Keratinocyte (primary cell): Measurements from ENCODE around the gene MPZL1. TPM values are rescaled to one million over a fixed set of nuclear protein-coding genes. Genes with fewer than 3 reads are reported as not detected.

ENCODE experiments used
- DNase-seq: peaks from one replicate; pipeline ENCODE4 v3.0.0-alpha.2; 2011; ENCODE audit warnings: low read depth, missing footprints, low spot score
- FAIRE-seq: peaks from 2 replicates; lab custom pipeline; 2011; peaks lifted over from hg19 to GRCh38; lab: Jason Lieb, UNC
- H2AFZ ChIP-seq: 2 replicates; pipeline ENCODE4 v1.6.0; 2012; ENCODE audit warnings: low read length, control low read depth, inconsistent platforms; ENCODE audit not compliant: control insufficient read depth
- H3K27ac ChIP-seq: 2 replicates; pipeline ENCODE4 v1.5.1; 2011; ENCODE audit warnings: low read length; ENCODE audit not compliant: control insufficient read depth, insufficient read depth
- H3K27me3 ChIP-seq: 3 replicates; pipeline ENCODE4 v1.6.0; 2011; ENCODE audit warnings: low read length; ENCODE audit not compliant: control insufficient read depth, insufficient read depth; ENCODE audit errors: extremely low read depth
- H3K36me3 ChIP-seq, 2 experiments: 2 replicates in 1 of 2; 3 replicates in 1 of 2; pipeline ENCODE4 v1.5.1; 2011; ENCODE audit warnings: low read length in 2 of 2, mild to moderate bottlenecking in 1 of 2; ENCODE audit not compliant: control insufficient read depth in 2 of 2, insufficient read depth in 2 of 2; ENCODE audit errors: extremely low read depth in 1 of 2
- H3K4me1 ChIP-seq: 3 replicates; pipeline ENCODE4 v1.5.1; 2011; ENCODE audit warnings: low read length; ENCODE audit not compliant: control insufficient read depth, insufficient read depth; ENCODE audit errors: extremely low read depth
- H3K4me2 ChIP-seq: 3 replicates; pipeline ENCODE4 v1.6.0; 2011; ENCODE audit warnings: low read depth, low read length; ENCODE audit not compliant: control insufficient read depth, insufficient read depth; ENCODE audit errors: extremely low read depth
- H3K4me3 ChIP-seq, 3 experiments: fragments of 200-600 bp in 1 of 3; sonication (generic) in 1 of 3; 2 replicates in 2 of 3; 3 replicates in 1 of 3; pipeline ENCODE4 v1.5.1; 2011 to 2016; ENCODE audit warnings: low read length in 3 of 3, mild to moderate bottlenecking in 3 of 3, control low read depth in 2 of 3, inconsistent platforms in 1 of 3, low read depth in 1 of 3, mixed read lengths in 1 of 3, mixed run types in 1 of 3, moderate library complexity in 1 of 3; ENCODE audit not compliant: control insufficient read depth in 2 of 3, insufficient read depth in 2 of 3; ENCODE audit errors: extremely low read depth in 1 of 3
- H3K79me2 ChIP-seq: 2 replicates; pipeline ENCODE4 v1.6.0; 2012; ENCODE audit warnings: low read length; ENCODE audit not compliant: control insufficient read depth, insufficient read depth
- H3K9ac ChIP-seq: 3 replicates; pipeline ENCODE4 v1.6.0; 2011; ENCODE audit warnings: low read length; ENCODE audit not compliant: control insufficient read depth, insufficient read depth; ENCODE audit errors: extremely low read depth
- H3K9me1 ChIP-seq: 3 replicates; pipeline ENCODE4 v1.6.0; 2011; ENCODE audit warnings: low read length; ENCODE audit not compliant: control insufficient read depth, insufficient read depth; ENCODE audit errors: extremely low read depth
- H3K9me3 ChIP-seq: 2 replicates; pipeline ENCODE4 v1.5.1; 2012; ENCODE audit warnings: low read depth, low read length; ENCODE audit not compliant: control insufficient read depth
- H4K20me1 ChIP-seq: 3 replicates; pipeline ENCODE4 v1.6.0; 2011; ENCODE audit warnings: low read length; ENCODE audit not compliant: control insufficient read depth, insufficient read depth; ENCODE audit errors: extremely low read depth
- CTCF ChIP-seq, 3 experiments: IDR thresholded peaks in 1 of 3; conservative IDR thresholded peaks in 1 of 3; optimal IDR thresholded peaks in 1 of 3; 2 replicates in 2 of 3; 3 replicates in 1 of 3; pipeline versions ENCODE3 to v1.5.1; 2011; ENCODE audit warnings: low read length in 3 of 3, mild to moderate bottlenecking in 3 of 3, moderate library complexity in 2 of 3, control low read depth in 1 of 3, inconsistent platforms in 1 of 3; ENCODE audit not compliant: insufficient read depth in 2 of 3; ENCODE audit errors: extremely low read depth in 1 of 3
- EZH2 ChIP-seq: IDR thresholded peaks from one replicate; pipeline ENCODE4 v1.6.1; 2012; ENCODE audit warnings: inconsistent platforms, mild to moderate bottlenecking, low read length, moderate library complexity
- dilution Hi-C: fragments of 300-500 bp; cut with MboI; formaldehyde crosslinking; loops from one replicate; pipeline ENCODE4 v1.7.0; 2020; ENCODE audit warnings: low sequenced_read_pairs; ENCODE audit not compliant: extremely low pct_ligation_motif_present
- polyA plus RNA-seq, 5 experiments: library from polyadenylated mRNA; depleted of rRNA in 3 of 5; stranded (reverse) in 3 of 5; stranded (forward) in 1 of 5; unstranded in 1 of 5; fragments of >200 nt; gene quantifications; 1 replicate in 1 of 5; 2 replicates in 3 of 5; 3 replicates in 1 of 5; pipeline versions ENCODE4 v1.2.1 to v1.2.3, GENCODE V29; 2011 to 2012; ENCODE audit warnings: missing spikeins in 2 of 5, low read depth in 1 of 5, low replicate concordance in 1 of 5

Gene MPZL1
- polyA plus RNA-seq, 1 donor (not counting 4 experiments of a cell fraction or from before 2014, with no cell fraction given) = 195 TPM

GRCh38 chr1:167776151-167776550 is 54.4 kb downstream of the MPZL1 start:
- Histone ChIP-seq H3K36me3 (peaks cover 14 to 32% of the 10 kb centered on the region in 2 experiments), H3K4me2 (no peak overlapping the region), H3K4me3 (no peak overlapping the region), H3K27ac (no peak overlapping the region), H3K79me2 (peaks cover 3% of the 10 kb centered on the region), H2AFZ (no peak overlapping the region), H3K9me1 (no peaks in the 10 kb centered on the region), H3K4me1 (peaks cover 27% of the 10 kb centered on the region), H3K9me3 (no peaks in the 10 kb centered on the region), H4K20me1 (no peaks in the 10 kb centered on the region), H3K9ac (no peak overlapping the region), H3K27me3 (no peaks in the 10 kb centered on the region)
- FAIRE-seq = no peak
- dilution Hi-C loops = no loop called here
- no peak for DNase-seq
- TF ChIP-seq CTCF (optimal IDR thresholded peaks at IDR 0.05 in 1 of 3, IDR thresholded peaks at IDR 0.05 in 1 of 3, conservative IDR thresholded peaks at IDR 0.05 in 1 of 3; ENCODE audit: extremely low read depth in 1 of 3, insufficient read depth in 2 of 3, low read length in 3 of 3) (no peak), EZH2 (no peak)

GRCh38 chr1:167776616-167777268 is 55.0 kb downstream of the MPZL1 start:
- dilution Hi-C loops = no loop called here
- no peaks in the 10 kb centered on the region for H4K20me1 ChIP-seq
- H3K9me1 ChIP-seq = no peaks in the 10 kb centered on the region
- H3K36me3 ChIP-seq = peaks cover 12 to 31% of the 10 kb centered on the region in 2 experiments
- peaks cover 3% of the 10 kb centered on the region for H3K79me2 ChIP-seq
- H3K4me3 ChIP-seq = no peak overlapping the region
- H3K4me1 ChIP-seq = peaks cover 27% of the 10 kb centered on the region
- FAIRE-seq = no peak
- H2AFZ ChIP-seq = no peak overlapping the region
- H3K9ac ChIP-seq = no peak overlapping the region
- TF ChIP-seq EZH2 (no peak), CTCF (optimal IDR thresholded peaks at IDR 0.05 in 1 of 3, IDR thresholded peaks at IDR 0.05 in 1 of 3, conservative IDR thresholded peaks at IDR 0.05 in 1 of 3; ENCODE audit: extremely low read depth in 1 of 3, insufficient read depth in 2 of 3, low read length in 3 of 3) (no peak)
- no peak overlapping the region for H3K27ac ChIP-seq
- no peaks in the 10 kb centered on the region for H3K27me3 ChIP-seq
- no peak for DNase-seq
- H3K9me3 ChIP-seq = no peaks in the 10 kb centered on the region
- H3K4me2 ChIP-seq = no peak overlapping the region
